ENCODE results near the gene ACAT1.

DNA sequence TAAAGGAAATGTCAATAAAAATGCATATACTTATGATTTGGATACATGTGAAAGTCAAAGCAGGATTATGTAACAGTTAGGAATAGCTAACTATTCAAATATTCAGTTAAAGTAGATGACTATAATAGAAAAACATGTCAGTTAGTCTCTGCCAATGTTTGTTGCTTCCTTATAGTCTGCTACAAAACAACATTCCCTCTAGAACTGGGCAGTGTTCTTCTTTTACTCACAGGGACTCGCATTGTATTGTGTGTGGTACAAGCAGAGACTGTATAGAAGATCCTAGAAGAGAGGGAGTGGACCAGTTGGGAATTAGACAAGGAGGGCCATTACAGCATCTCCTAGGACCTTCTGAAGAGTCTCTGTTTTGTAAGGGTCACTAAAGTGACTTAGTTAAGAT lies 10.6 kb downstream of the ACAT1 start:
- TF ChIP-seq, protein P1, sequence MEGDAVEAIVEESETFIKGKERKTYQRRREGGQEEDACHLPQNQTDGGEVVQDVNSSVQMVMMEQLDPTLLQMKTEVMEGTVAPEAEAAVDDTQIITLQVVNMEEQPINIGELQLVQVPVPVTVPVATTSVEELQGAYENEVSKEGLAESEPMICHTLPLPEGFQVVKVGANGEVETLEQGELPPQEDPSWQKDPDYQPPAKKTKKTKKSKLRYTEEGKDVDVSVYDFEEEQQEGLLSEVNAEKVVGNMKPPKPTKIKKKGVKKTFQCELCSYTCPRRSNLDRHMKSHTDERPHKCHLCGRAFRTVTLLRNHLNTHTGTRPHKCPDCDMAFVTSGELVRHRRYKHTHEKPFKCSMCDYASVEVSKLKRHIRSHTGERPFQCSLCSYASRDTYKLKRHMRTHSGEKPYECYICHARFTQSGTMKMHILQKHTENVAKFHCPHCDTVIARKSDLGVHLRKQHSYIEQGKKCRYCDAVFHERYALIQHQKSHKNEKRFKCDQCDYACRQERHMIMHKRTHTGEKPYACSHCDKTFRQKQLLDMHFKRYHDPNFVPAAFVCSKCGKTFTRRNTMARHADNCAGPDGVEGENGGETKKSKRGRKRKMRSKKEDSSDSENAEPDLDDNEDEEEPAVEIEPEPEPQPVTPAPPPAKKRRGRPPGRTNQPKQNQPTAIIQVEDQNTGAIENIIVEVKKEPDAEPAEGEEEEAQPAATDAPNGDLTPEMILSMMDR (IDR thresholded peaks at IDR 0.05): no peak
- TF ChIP-seq, protein P2, sequence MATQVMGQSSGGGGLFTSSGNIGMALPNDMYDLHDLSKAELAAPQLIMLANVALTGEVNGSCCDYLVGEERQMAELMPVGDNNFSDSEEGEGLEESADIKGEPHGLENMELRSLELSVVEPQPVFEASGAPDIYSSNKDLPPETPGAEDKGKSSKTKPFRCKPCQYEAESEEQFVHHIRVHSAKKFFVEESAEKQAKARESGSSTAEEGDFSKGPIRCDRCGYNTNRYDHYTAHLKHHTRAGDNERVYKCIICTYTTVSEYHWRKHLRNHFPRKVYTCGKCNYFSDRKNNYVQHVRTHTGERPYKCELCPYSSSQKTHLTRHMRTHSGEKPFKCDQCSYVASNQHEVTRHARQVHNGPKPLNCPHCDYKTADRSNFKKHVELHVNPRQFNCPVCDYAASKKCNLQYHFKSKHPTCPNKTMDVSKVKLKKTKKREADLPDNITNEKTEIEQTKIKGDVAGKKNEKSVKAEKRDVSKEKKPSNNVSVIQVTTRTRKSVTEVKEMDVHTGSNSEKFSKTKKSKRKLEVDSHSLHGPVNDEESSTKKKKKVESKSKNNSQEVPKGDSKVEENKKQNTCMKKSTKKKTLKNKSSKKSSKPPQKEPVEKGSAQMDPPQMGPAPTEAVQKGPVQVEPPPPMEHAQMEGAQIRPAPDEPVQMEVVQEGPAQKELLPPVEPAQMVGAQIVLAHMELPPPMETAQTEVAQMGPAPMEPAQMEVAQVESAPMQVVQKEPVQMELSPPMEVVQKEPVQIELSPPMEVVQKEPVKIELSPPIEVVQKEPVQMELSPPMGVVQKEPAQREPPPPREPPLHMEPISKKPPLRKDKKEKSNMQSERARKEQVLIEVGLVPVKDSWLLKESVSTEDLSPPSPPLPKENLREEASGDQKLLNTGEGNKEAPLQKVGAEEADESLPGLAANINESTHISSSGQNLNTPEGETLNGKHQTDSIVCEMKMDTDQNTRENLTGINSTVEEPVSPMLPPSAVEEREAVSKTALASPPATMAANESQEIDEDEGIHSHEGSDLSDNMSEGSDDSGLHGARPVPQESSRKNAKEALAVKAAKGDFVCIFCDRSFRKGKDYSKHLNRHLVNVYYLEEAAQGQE (IDR thresholded peaks at IDR 0.05; ENCODE audit: insufficient read depth in 1 of 2, low read depth in 2 of 2, low read length in 1 of 2): no peak
- TF ChIP-seq POLR2AphosphoS5 (IDR thresholded peaks at IDR 0.05; ENCODE audit: low read depth, low read length) (no peak), SIN3A (IDR thresholded peaks at IDR 0.05; ENCODE audit: borderline replicate concordance, insufficient read depth, low read depth, low read length) (no peak)

Measured in Panc1 (cell line).